Thymus (tissue), 11 donors: Measurements from ENCODE around the gene EXPH5. TPM values are rescaled to one million over a fixed set of nuclear protein-coding genes. Genes with fewer than 3 reads are reported as not detected.
"Not testable (repeated sequence)": the region's sequence is repeated elsewhere in the genome, so short reads cannot be mapped to it uniquely, and the experiment has no call there.

Experiments
- DNase-seq, 9 donors: peaks; one replicate each; pipeline ENCODE4 v3.0.0-alpha.2; 2013; ENCODE audit warnings: low spot score in 9 of 9, low read depth in 6 of 9, missing footprints in 1 of 9
- H3K27ac ChIP-seq, 2 donors: one replicate each; pipeline ENCODE4 v1.5.1; 2013; ENCODE audit warnings: control low read depth in 1 of 2, low read depth in 1 of 2, low read length in 1 of 2, mild to moderate bottlenecking in 1 of 2, moderate library complexity in 1 of 2
- H3K27me3 ChIP-seq, 2 donors: one replicate each; pipeline ENCODE4 v1.5.1; 2013; ENCODE audit warnings: low read length in 1 of 2; ENCODE audit not compliant: control insufficient read depth in 2 of 2, insufficient read depth in 1 of 2
- H3K36me3 ChIP-seq, 2 donors: one replicate each; pipeline ENCODE4 v1.5.1; 2013; ENCODE audit warnings: low read length in 1 of 2, mild to moderate bottlenecking in 1 of 2, moderate library complexity in 1 of 2; ENCODE audit not compliant: control insufficient read depth in 2 of 2, insufficient read depth in 2 of 2
- H3K4me1 ChIP-seq, 2 donors: one replicate each; pipeline ENCODE4 v1.5.1; 2013; ENCODE audit warnings: low read length in 2 of 2; ENCODE audit not compliant: control insufficient read depth in 2 of 2, insufficient read depth in 2 of 2
- H3K4me3 ChIP-seq, 2 donors: one replicate each; pipeline ENCODE4 v1.5.1; 2013; ENCODE audit warnings: low read length in 2 of 2, control low read depth in 1 of 2, mild to moderate bottlenecking in 1 of 2
- H3K9me3 ChIP-seq, 2 donors: one replicate each; pipeline ENCODE4 v1.5.1; 2013; ENCODE audit warnings: low read length in 1 of 2, mild to moderate bottlenecking in 1 of 2; ENCODE audit not compliant: control insufficient read depth in 2 of 2, insufficient read depth in 1 of 2
- WGBS: extraction: QIAGEN DNeasy Blood & Tissue Kit; methylation state at CpG from one replicate; pipeline ENCODE4 v1.1.7; 2013; 5-methylcytosine and 5-hydroxymethylcytosine counted together
- polyA plus RNA-seq: library from polyadenylated mRNA; stranded (reverse); fragments of 200-250 nt; gene quantifications from one replicate; pipeline ENCODE4 v1.2.3, GENCODE V29; 2013
- total RNA-seq: library from RNA; stranded (reverse); fragments of 120-200 nt; gene quantifications from one replicate; pipeline ENCODE4 v1.2.4, GENCODE V29; 2013
- donor health status: healthy.

Gene EXPH5
- total and polyA plus RNA-seq, 2 donors, result 1.8 TPM

DNA sequence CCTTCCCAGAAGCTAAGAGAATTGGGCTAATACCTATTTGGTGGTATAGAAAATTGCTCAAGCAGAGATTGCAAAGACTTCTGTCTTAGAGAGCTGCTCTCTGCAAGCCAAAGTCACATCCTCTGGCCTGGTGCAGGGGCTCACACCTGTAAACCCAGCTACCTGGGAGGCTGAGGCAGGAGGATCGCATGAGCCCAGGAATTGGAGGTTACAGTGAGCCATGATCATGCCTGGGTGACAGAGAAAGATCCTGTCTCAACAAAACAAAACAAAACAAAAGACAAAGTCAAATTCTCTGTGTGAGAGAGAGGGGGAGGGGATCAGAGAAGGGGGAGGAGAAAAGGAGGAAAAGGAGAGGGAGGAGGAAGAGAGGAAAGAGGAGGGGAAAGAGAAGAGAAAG is 15.0 kb upstream of the EXPH5 start:
- Histone ChIP-seq H3K4me1 (no peaks in the 10 kb centered on the region), H3K27ac (no peak overlapping the region), H3K27me3 (no peaks in the 10 kb centered on the region), H3K9me3 (no peaks in the 10 kb centered on the region), H3K4me3 (no peak overlapping the region), H3K36me3 (no peaks in the 10 kb centered on the region)
- 96% methylated on average over 1 of the region's 1 CpG for WGBS
- no peak for DNase-seq

DNA sequence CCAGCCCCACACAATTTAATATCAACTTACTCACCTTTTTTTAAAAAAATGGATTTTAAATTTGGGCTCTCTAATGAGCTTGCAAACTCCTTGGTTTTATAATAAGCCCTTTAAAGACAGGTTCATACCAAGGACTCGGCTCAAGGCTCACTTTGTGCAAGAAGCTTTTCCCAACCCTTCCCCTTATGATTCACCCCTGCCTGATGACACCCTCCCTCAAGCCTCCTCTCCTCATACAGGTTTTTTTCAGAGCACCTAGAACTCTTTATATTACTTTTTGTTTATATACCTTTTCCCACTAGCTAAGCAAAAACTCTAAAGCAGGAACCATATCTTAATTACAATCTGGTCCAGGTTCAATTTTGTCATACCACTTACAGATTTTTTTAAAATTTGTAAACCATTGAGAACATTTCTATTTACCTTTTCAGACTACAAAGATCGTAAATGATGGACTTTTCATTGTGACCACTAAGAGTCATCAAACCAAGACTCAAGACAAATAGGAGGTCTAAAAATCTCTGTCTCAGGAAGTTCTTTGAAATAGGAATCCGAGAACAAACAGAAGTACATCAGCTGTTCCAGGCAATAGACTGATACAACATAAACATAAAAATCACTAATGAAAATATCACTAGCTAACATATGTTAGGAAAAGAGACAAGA is 13.1 kb upstream of the EXPH5 start:
- no peak overlapping the region for H3K4me3 ChIP-seq
- H3K9me3 ChIP-seq, result no peaks in the 10 kb centered on the region
- no peaks in the 10 kb centered on the region for H3K36me3 ChIP-seq
- WGBS, result 95% methylated on average over 3 of the region's 3 CpGs
- H3K27me3 ChIP-seq, result no peaks in the 10 kb centered on the region
- no peaks in the 10 kb centered on the region for H3K4me1 ChIP-seq
- no peak overlapping the region for H3K27ac ChIP-seq
- no peak for DNase-seq

DNA sequence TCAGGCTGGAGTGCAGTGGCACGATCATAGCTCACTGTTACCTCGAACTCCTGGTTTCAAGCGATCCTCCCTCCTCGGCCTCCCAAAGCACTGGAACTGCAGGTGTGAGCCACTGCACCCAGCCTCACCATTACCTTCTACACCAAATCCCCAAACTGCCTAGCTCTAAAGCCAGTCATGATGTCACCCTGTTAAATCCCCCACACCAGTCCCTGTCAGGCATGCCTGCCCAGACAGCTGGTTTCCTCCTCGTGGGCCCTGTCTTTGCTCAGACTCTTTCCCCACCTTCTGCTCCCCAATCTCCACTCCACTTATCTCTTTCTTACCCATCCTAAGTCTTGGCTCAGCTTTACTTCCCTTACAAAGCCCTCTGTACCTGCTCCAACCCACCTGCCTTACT is 12.5 kb upstream of the EXPH5 start:
- Histone ChIP-seq H3K4me3 (no peak overlapping the region), H3K27ac (no peak overlapping the region), H3K36me3 (no peaks in the 10 kb centered on the region), H3K9me3 (no peaks in the 10 kb centered on the region), H3K27me3 (no peaks in the 10 kb centered on the region), H3K4me1 (no peaks in the 10 kb centered on the region)
- no peak for DNase-seq
- WGBS, result 75% methylated on average over 5 of the region's 5 CpGs

DNA sequence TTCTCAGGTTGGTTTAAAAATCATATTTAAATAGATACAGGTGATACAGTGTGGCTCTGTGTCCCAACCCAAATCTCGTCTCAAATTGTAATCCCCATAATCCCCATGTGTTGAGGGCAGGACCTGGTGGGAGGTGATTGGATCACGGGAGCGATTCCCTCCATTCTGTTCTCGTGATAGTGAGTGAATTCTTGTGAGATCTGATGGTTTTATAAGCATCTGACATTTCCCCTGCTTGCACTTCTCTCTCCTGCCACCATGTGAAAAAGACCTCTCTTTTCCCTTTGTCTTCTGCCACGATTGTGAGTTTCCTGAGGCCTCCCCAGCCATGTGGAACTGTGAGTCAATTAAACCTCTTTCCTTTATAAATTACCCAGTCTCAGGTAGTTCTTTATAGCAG is 9.2 kb upstream of the EXPH5 start:
- not testable (repeated sequence) for H3K9me3 ChIP-seq, H3K4me1 ChIP-seq, H3K4me3 ChIP-seq, DNase-seq, H3K27ac ChIP-seq, H3K27me3 ChIP-seq, H3K36me3 ChIP-seq
- 78% methylated on average over 5 of the region's 5 CpGs for WGBS

DNA sequence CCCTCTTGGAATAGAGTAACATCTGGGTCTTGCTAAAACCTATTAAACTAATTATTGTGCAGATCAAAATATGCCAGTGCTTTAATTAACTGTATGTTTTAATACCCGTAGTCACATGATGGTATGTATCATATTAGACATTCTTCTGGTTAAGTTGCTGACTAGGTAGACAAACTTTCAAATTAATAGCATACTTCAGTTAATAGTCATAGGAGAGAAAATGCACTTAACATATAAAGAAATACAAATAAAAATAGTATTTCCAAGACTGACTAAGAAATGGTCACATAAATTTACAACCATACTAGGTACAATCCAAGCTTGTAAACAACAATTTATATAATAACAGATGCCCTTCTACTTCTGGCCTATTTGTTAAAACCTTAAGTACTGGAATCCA is 7.6 kb upstream of the EXPH5 start:
- no peak for DNase-seq
- Histone ChIP-seq H3K9me3 (no peaks in the 10 kb centered on the region), H3K27ac (no peak overlapping the region), H3K4me3 (no peak overlapping the region), H3K36me3 (no peaks in the 10 kb centered on the region), H3K27me3 (peaks cover 0 to 6% of the 10 kb centered on the region in 2 donors), H3K4me1 (no peaks in the 10 kb centered on the region)
- WGBS, result 99% methylated on average over 1 of the region's 1 CpG

DNA sequence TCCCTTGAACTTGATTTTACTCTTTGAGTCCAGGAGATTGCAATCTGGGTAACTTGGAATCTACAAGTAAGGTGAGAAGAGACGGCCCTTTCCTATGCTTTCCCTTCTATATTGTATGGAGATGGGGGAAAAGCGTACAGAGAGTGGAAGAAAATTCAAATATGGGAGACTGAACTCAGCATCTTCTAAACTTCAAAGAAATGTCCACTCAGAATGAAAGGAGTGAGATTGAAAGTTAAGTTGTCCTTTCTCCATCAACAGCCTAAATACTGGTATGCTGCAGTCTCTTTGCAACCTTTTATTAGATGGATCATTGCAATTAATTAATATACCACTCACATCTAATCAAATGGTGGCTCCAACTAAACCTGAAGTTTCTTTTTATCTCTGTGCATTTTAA is 6.4 kb upstream of the EXPH5 start:
- H3K4me3 ChIP-seq, result no peak overlapping the region

DNA sequence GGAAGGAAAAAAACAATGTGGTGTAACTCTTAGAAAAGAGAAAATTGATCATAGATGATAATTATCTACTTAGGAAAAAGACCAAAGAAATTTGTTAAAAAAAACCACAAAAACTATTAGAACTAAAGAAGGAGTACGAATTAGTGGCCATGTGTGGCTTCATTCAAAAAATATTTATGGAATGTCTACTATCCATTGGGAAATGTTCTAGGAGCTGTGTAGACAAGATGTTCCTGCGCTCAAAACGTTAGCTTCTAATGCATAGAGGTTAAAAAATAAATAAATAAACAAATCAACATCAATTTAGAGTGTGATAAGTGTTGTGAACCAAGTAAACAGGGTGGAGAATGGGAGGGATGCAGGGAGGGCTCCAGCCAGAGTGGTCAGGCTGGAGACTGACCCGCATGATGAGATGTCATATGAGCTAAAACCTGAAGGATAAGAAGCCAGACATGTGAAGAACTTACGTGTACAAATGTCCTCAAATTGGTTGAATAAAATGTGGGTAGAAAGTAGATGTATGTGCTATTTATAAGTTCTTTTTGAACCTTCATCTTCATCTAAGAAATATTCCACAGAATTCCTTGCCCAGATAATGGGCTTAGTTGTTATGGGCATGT is 4.3 kb upstream of the EXPH5 start:
- H3K9me3 ChIP-seq, result peaks cover 0 to under 1% of the 10 kb centered on the region in 2 donors
- 94% methylated on average over 5 of the region's 5 CpGs for WGBS
- H3K27me3 ChIP-seq, result peaks cover 3 to 25% of the 10 kb centered on the region in 2 donors
- no peak overlapping the region for H3K4me3 ChIP-seq
- H3K4me1 ChIP-seq, result peaks cover 0 to 1% of the 10 kb centered on the region in 2 donors
- no peaks in the 10 kb centered on the region for H3K36me3 ChIP-seq
- no peak overlapping the region for H3K27ac ChIP-seq
- DNase-seq, result no peak

More for the DNA sequence above, 6.4 kb upstream of the EXPH5 start:
- DNase-seq, result no peak
- Histone ChIP-seq H3K4me1 (no peaks in the 10 kb centered on the region), H3K9me3 (no peaks in the 10 kb centered on the region), H3K27me3 (peaks cover 0 to 12% of the 10 kb centered on the region in 2 donors), H3K27ac (no peak overlapping the region), H3K36me3 (no peaks in the 10 kb centered on the region)
- over 99% methylated on average over 2 of the region's 2 CpGs for WGBS

DNA sequence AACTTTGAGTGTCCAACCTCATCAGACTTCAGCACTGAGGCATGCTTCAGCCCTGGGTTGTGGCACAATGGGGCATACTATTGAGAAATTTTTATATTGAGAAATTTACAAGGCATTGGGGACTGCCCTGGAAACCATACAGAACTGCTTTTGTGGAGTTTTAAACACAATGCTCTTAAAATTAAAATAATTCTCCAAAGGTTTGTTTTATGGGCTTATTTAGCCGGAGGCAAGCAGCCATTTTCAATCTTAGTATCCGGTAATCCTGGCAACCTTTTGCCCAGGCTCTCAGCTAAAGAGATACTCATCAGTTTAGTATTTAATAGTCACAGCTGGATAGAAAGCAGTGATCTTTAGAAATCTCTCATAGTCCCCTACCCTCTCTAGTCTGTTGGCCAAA is 3.1 kb upstream of the EXPH5 start:
- Histone ChIP-seq H3K4me3 (no peak overlapping the region), H3K27ac (no peak overlapping the region), H3K36me3 (no peaks in the 10 kb centered on the region), H3K9me3 (peaks cover 0 to 2% of the 10 kb centered on the region in 2 donors), H3K27me3 (peaks cover 11 to 37% of the 10 kb centered on the region in 2 donors), H3K4me1 (peaks cover 4 to 5% of the 10 kb centered on the region in 2 donors)
- no peak for DNase-seq
- 51% methylated on average over 2 of the region's 2 CpGs for WGBS

DNA sequence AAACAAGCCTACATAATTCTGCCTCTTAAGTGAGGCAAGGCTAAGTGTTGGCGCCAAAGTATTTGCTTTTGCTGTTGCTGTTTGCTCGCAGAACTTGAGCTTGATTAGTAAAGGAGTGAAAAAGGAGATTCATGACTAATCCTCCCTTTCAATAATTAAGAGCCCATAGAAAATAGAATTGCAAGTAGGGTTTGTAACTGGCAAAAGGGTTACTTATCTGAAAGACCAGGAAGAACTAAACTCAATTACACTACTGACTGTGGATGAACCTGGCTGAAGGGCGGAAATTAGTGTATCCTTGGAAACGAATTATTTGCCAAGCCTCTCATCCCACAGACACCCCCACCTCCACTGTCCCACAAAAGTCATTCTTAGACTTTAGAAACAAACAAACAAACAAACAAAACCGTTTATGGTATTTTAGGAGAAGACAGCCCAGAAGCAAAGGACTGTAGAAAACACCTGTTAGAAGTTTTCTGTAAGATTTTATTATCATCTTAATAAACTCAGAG is 411 bp upstream of the EXPH5 start:
- H3K4me3 ChIP-seq, result peak overlapping the region; percentile 62 to 77

More for the DNA sequence above, 411 bp upstream of the EXPH5 start:
- peaks cover 4 to 5% of the 10 kb centered on the region in 2 donors for H3K4me1 ChIP-seq
- WGBS, result 43% methylated on average over 5 of the region's 5 CpGs
- no peak overlapping the region for H3K27ac ChIP-seq
- no peak for DNase-seq
- no peaks in the 10 kb centered on the region for H3K36me3 ChIP-seq
- peaks cover 11 to 45% of the 10 kb centered on the region in 2 donors for H3K27me3 ChIP-seq
- peaks cover 0 to 2% of the 10 kb centered on the region in 2 donors for H3K9me3 ChIP-seq
